Measurements from ENCODE around the gene APRT.

The APRT gene

GRCh38 chr16:88768071-88768783 is 43.5 kb downstream of the APRT start:
- Histone ChIP-seq H4K20me1 (ENCODE audit: insufficient read depth, low read length) (no peaks in the 10 kb centered on the region), H3K4me2 (ENCODE audit: low read length) (no peak overlapping the region), H3K4me1 (ENCODE audit: insufficient read depth, low read length, severe bottlenecking) (peaks cover 17% of the 10 kb centered on the region), H3F3A (ENCODE audit: insufficient read depth, low read length) (no peaks in the 10 kb centered on the region), H2AFZ (ENCODE audit: low read length) (no peak overlapping the region), H3K27ac (ENCODE audit: low read depth, low read length, poor library complexity, severe bottlenecking) (no peak overlapping the region), H3K4me3 (ENCODE audit: low read depth, low read length, poor library complexity, severe bottlenecking) (no peak overlapping the region), H3K9ac (ENCODE audit: low read length) (no peak overlapping the region), H3K36me3 (ENCODE audit: insufficient read depth, low read length) (no peaks in the 10 kb centered on the region), H3K79me2 (ENCODE audit: insufficient read depth, low read length) (no peaks in the 10 kb centered on the region), H3K27me3 (ENCODE audit: insufficient read depth, low read length) (peaks cover 15% of the 10 kb centered on the region; the same call in 1 of the 2 replicates), H3K9me2 (ENCODE audit: low read depth, low read length) (no peaks in the 10 kb centered on the region), H3K9me3 (ENCODE audit: low read length) (no peaks in the 10 kb centered on the region)
- TF ChIP-seq CTCF (IDR thresholded peaks at IDR 0.05; ENCODE audit: low read length) (no peak), EZH2 (IDR thresholded peaks at IDR 0.05; ENCODE audit: borderline replicate concordance, low read length) (no peak)

DNA sequence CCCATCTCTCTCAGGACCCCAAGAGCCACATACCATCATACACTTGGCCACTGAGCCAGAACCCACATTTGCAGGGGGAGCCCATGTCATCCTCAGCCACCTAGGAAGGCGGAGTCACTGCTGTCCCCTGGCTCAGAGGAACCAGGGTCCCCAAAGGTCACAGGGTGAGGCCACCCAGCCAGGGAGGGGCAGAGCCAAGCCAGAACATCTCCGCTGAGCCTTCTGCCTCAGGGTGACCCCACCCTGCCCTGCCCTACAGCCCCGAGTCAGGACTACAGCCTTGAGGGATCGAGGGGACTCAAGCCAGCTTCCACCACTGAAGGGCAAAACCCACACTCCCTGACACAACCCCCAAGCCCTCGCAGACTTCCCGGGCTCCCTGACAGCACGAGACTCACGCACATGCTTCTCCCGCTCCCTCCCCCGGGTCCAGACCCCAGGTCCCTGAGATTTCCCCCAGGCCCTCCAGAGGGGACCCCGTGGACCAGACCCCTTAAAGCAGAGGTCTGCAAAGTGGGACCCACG is 44.1 kb downstream of the APRT start:
- no peak overlapping the region for H3K27ac ChIP-seq (ENCODE audit: low read depth, low read length, poor library complexity, severe bottlenecking)

GRCh38 chr16:88766975-88767374 is 44.8 kb downstream of the APRT start:
- TF ChIP-seq EZH2 (IDR thresholded peaks at IDR 0.05; ENCODE audit: borderline replicate concordance, low read length) (no peak), CTCF (IDR thresholded peaks at IDR 0.05; ENCODE audit: low read length) (no peak)
- no peaks in the 10 kb centered on the region for H3K36me3 ChIP-seq (ENCODE audit: insufficient read depth, low read length)
- H4K20me1 ChIP-seq (ENCODE audit: insufficient read depth, low read length), result no peaks in the 10 kb centered on the region
- H3K27ac ChIP-seq (ENCODE audit: low read depth, low read length, poor library complexity, severe bottlenecking), result no peak overlapping the region
- H3K79me2 ChIP-seq (ENCODE audit: insufficient read depth, low read length), result no peaks in the 10 kb centered on the region
- no peak overlapping the region for H3K4me3 ChIP-seq (ENCODE audit: low read depth, low read length, poor library complexity, severe bottlenecking)
- no peak overlapping the region for H3K4me2 ChIP-seq (ENCODE audit: low read length)
- no peaks in the 10 kb centered on the region for H3K9me2 ChIP-seq (ENCODE audit: low read depth, low read length)
- H3F3A ChIP-seq (ENCODE audit: insufficient read depth, low read length), result no peaks in the 10 kb centered on the region
- H3K4me1 ChIP-seq (ENCODE audit: insufficient read depth, low read length, severe bottlenecking), result peaks cover 17% of the 10 kb centered on the region
- H2AFZ ChIP-seq (ENCODE audit: low read length), result no peak overlapping the region
- peaks cover 26% of the 10 kb centered on the region for H3K27me3 ChIP-seq (ENCODE audit: insufficient read depth, low read length)
- H3K9ac ChIP-seq (ENCODE audit: low read length), result no peak overlapping the region
- H3K9me3 ChIP-seq (ENCODE audit: low read length), result no peaks in the 10 kb centered on the region

More for the DNA sequence above, 44.1 kb downstream of the APRT start:
- peaks cover 21% of the 10 kb centered on the region for H3K27me3 ChIP-seq (ENCODE audit: insufficient read depth, low read length)
- no peaks in the 10 kb centered on the region for H3K79me2 ChIP-seq (ENCODE audit: insufficient read depth, low read length)
- H3K4me3 ChIP-seq (ENCODE audit: low read depth, low read length, poor library complexity, severe bottlenecking), result no peak overlapping the region
- H3K36me3 ChIP-seq (ENCODE audit: insufficient read depth, low read length), result no peaks in the 10 kb centered on the region
- H2AFZ ChIP-seq (ENCODE audit: low read length), result no peak overlapping the region
- no peaks in the 10 kb centered on the region for H3K9me3 ChIP-seq (ENCODE audit: low read length)
- no peaks in the 10 kb centered on the region for H3K9me2 ChIP-seq (ENCODE audit: low read depth, low read length)
- no peak overlapping the region for H3K4me2 ChIP-seq (ENCODE audit: low read length)
- peaks cover 17% of the 10 kb centered on the region for H3K4me1 ChIP-seq (ENCODE audit: insufficient read depth, low read length, severe bottlenecking)
- H3F3A ChIP-seq (ENCODE audit: insufficient read depth, low read length), result no peaks in the 10 kb centered on the region
- TF ChIP-seq CTCF (IDR thresholded peaks at IDR 0.05; ENCODE audit: low read length), result no peak
- TF ChIP-seq EZH2 (IDR thresholded peaks at IDR 0.05; ENCODE audit: borderline replicate concordance, low read length), result no peak
- H3K9ac ChIP-seq (ENCODE audit: low read length), result no peak overlapping the region
- H4K20me1 ChIP-seq (ENCODE audit: insufficient read depth, low read length), result no peaks in the 10 kb centered on the region

Data from OCI-LY1 (cell line).